ENCODE measurements around the gene POLA1.

DNA sequence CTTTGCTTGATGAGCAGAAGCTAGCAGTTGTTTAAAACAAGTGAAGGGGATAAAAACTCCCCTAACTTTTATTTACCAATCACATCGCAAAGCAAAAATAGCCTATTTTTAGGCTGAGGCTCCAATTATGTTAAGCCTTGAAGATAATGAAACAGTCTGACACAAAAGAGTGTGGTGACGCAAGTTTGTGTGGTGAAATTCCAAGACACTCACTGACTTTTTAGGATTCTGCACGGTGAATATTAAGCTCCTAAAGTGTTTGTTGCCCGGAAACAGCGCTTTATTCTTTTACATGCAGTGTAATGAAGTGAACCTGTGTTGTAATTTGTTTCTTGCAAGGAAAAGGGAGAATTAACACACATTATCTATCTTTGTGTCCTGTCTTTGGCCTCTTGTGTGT lies 74.8 kb downstream of the POLA1 start:
- TF ChIP-seq, protein P1, sequence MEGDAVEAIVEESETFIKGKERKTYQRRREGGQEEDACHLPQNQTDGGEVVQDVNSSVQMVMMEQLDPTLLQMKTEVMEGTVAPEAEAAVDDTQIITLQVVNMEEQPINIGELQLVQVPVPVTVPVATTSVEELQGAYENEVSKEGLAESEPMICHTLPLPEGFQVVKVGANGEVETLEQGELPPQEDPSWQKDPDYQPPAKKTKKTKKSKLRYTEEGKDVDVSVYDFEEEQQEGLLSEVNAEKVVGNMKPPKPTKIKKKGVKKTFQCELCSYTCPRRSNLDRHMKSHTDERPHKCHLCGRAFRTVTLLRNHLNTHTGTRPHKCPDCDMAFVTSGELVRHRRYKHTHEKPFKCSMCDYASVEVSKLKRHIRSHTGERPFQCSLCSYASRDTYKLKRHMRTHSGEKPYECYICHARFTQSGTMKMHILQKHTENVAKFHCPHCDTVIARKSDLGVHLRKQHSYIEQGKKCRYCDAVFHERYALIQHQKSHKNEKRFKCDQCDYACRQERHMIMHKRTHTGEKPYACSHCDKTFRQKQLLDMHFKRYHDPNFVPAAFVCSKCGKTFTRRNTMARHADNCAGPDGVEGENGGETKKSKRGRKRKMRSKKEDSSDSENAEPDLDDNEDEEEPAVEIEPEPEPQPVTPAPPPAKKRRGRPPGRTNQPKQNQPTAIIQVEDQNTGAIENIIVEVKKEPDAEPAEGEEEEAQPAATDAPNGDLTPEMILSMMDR (IDR thresholded peaks at IDR 0.05): no peak
- TF ChIP-seq POLR2A (IDR thresholded peaks at IDR 0.05): no peak

Measured in heart left ventricle (tissue), 13 donors.